ENCODE measurements around the gene RPS6KA2.

RPS6KA2 gene

GRCh38 chr6:166615059-166615770 is 11.8 kb downstream of the RPS6KA2 start:
- no peak for DNase-seq (ENCODE audit: low read depth in 2 of 2)

GRCh38 chr6:166614589-166614988 is 12.5 kb downstream of the RPS6KA2 start:
- DNase-seq (ENCODE audit: low read depth in 2 of 2) = no peak

- DNase-seq (ENCODE audit: low read depth in 2 of 2) = no peak
Observed at GRCh38 chr6:166614171-166614583, 12.9 kb downstream of the RPS6KA2 start.

DNA sequence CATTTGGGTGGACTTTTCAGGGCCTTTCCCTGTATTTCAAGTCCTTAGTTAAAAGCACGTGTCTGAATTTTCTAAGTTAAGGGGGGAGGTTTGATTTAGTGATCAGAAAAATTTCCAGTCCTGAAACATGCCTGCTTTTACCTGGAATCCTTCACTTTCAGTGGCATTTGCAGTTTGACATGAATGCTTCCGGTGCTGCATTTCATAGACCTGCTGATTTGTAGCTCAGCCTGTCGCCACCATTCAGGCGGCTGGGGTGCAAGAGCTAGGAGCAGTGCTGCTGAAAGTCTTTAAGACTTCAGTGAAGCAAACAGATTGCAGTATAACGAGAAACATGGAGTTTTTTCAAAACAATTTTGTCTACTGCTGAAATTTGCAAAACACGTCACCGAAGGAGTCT is 14.0 kb downstream of the RPS6KA2 start:
- no peak for DNase-seq (ENCODE audit: low read depth in 2 of 2)

DNA sequence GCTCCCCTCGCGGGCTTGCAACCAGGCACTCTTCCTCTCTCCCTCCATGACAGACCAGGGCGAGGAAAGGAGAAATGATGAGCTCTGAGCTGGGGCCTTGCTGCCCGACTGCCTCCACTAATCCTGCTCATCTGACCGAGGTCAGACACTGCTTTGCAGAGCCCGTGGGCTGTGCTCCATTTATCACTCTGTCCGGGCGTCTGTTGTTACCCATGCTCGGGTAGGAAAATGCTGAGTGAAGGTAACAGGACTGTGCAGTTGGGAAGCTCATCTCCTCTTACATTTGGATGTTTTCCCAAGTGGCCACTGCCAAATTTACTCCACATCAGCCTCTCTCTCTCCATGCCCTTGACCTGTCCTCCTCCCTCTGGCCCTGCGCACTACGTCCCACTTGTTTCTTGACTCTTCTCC is 14.6 kb downstream of the RPS6KA2 start:
- no peak for DNase-seq (ENCODE audit: low read depth in 2 of 2)

DNA sequence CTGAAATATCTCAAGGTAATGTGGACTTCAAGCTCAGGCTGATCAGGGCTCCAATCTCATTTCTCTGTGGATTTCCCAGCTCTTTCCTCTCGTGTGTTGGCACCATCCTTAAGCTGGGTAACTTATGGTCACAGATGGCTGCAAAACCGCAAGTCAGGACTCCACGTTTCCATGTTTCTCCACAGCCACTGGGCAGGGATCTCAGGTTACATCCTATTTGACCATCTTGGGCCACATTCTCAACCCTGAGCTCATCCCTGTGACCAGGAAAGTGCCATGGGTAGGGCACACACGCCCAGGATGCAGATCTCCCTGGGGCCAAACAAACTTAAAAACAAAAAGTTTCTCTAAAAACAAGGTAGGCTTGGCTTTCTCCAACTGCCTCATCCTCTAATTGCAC is 15.4 kb downstream of the RPS6KA2 start:
- DNase-seq (ENCODE audit: low read depth in 2 of 2) = no peak

GRCh38 chr6:166610069-166610468 is 17.0 kb downstream of the RPS6KA2 start:
- no peak for DNase-seq (ENCODE audit: low read depth in 2 of 2)

DNA sequence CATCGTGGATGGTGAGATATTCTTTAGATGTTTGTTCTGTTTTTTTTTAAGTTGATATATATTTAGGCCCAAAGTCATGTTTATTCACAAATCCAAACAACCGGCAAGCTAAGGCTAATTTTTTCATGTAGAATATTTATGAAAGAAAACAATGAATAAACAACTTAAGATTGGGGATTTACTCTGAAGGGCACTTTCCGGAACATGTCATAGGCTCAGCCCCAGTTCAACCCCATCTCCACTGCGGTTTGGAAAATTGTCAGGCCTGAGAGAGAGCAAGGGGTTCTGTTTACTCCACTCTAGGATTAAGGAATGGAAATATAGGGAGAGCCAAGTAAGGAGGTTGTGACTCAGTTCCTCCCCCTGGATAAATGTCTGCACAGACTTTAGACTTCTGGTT is 18.3 kb downstream of the RPS6KA2 start:
- DNase-seq (ENCODE audit: low read depth in 2 of 2) = no peak

DNA sequence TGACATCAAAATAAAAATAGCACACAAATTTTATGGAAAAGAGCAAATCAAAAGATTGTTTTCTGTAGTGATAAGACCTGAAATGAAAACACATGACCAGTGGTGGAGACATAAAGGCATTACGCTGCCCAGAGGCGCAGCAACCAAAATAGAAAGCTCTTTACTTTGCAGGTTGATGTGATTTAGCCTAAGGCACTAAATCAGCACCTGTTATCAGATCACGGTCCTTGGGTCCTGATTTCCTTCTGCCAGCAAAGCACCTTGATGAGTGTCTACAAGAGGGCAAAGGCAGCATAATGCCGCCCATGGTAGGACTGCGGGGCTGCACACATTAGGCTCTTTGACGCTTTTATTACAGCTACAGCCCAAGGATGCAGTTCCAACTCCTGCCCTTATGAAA is 21.3 kb downstream of the RPS6KA2 start:
- DNase-seq (ENCODE audit: low read depth in 2 of 2) = no peak

GRCh38 chr6:166604911-166605310 is 22.1 kb downstream of the RPS6KA2 start:
- no peak for DNase-seq (ENCODE audit: low read depth in 2 of 2)

- DNase-seq (ENCODE audit: low read depth in 2 of 2) = no peak
Observed at GRCh38 chr6:166604328-166604727, 22.7 kb downstream of the RPS6KA2 start.

GRCh38 chr6:166603043-166603690 is 23.9 kb downstream of the RPS6KA2 start:
- DNase-seq (ENCODE audit: low read depth in 2 of 2) = no peak

DNA sequence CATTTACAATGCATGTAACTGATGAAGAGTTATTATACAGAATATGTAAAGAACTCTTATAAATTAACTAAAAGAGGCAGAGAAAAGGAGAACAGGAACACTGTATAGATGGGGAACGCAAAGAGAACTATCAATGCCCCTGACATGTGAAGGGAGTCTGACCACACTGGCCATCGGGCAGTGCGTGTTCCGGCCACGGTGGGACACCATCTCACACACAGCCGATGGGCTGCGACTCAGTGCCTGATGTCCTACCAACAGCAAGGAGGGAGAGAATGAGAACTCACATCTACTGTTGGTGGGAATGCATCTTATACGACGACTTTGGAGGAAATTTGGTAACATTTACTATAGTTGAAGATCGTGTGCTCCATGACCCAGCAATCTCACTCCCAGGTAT is 25.1 kb downstream of the RPS6KA2 start:
- no peak for DNase-seq (ENCODE audit: low read depth in 2 of 2)

DNA sequence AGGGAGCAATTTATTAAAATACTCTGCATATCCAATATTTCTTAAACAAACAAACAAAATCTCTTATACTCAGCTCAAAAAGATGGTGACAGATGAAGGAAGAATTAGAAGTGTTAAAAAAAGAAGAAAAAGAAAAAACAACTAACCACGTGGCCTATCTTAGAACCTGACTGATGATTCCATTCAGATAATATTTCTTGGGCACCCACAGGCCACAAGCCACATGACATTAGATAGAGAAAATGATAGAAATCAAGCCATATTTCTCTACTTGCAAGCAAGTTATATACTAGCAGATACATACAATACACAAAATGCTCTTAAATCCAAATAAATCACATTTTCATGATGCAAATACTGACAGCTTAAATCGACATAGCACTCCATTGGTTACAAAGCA is 26.1 kb downstream of the RPS6KA2 start:
- DNase-seq (ENCODE audit: low read depth in 2 of 2) = no peak

DNA sequence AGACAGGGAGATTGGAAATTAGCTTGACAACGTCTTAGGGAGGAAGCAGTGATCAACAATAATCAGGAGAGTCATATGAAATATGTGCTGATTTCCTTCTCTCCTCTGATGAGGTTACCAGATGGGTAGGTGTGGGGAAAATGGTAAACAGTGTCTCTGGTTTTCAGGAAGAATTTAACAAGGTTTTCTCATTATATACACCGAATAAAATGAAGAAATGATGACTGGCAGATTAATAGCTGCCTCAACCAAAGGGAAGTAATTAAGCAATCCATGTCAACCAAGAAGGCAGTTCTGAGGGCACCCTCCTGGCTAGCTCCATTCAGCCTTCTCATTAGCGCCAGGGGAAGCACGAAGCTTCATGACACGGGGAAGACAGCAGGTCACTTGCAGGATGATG is 27.8 kb downstream of the RPS6KA2 start:
- no peak for DNase-seq (ENCODE audit: low read depth in 2 of 2)

DNA sequence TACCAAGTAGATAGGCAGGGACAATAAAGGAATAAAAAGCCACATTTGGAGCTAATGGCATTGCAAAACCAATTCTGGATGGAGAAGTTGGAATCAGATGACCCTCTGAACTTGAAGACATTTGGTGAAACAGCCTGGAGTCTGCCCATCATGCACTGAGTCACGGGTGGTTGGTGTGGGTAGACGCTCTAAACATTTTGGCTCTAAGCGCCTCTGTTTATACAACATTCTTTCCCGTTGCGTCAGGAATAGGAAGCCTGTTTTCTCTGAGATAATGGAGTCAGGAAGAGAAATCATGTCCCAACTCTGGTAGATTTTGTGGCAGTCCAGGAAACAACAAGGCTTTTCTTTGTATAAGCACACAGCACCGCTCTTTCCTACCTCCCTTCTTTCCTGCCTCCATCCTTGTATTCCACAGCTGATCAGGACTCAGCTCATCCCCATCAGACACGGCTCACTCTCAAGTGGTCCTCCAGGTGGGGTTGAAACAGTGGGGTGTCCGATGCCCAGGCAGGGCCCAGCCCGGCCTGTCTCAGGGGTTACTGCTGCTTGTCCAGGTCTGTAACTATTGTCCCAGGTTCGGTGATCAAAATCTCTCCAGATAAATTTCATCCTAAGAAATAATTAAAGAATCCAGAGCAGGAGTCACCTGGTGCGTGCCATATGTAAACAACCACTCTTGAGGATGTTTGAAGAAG is 28.5 kb downstream of the RPS6KA2 start:
- DNase-seq (ENCODE audit: low read depth in 2 of 2) = no peak

- no peak for DNase-seq (ENCODE audit: low read depth in 2 of 2)
Observed at GRCh38 chr6:166597711-166598440, 29.2 kb downstream of the RPS6KA2 start.

- no peak for DNase-seq (ENCODE audit: low read depth in 2 of 2)
Observed at GRCh38 chr6:166596776-166597507, 30.1 kb downstream of the RPS6KA2 start.

- no peak for DNase-seq (ENCODE audit: low read depth in 2 of 2)
Observed at GRCh38 chr6:166595949-166596348, 31.1 kb downstream of the RPS6KA2 start.

DNA sequence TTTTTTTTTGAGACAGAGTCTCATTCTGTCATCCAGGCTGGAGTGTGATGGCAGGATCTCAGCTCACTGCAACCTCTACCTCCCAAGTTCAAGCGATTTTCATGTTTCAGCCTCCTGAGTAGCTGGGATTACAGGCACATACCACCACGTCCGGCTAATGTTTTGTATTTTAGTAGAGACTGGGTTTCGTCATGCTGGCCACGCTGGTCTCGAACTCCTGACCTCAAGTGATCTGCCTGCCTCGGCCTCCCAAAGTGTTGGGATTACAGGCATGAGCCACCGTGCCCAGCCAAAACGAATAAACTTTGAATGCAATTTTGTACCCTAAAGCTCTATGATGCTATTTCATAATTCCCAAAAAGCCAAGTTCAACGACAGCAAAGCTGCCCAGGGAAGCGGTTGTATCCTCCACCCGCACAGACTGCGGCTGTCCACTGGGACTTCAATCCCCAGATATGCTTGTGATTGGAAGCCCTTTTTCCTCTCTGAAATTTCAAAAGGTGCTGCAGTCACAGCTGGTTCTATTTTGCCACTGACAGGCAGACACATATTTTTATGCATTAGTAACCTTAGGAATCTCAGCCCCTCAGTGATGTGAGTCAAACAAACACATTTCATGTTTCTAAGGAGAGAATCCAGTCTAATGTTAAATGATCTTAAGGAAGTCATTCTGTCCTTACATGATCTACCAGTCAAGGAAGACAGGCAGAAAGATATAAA is 31.8 kb downstream of the RPS6KA2 start:
- DNase-seq (ENCODE audit: low read depth in 2 of 2) = no peak

GRCh38 chr6:166592821-166593220 is 34.2 kb downstream of the RPS6KA2 start:
- no peak for DNase-seq (ENCODE audit: low read depth in 2 of 2)
